ENCODE measurements around the gene TRIM71. TPM values are rescaled to one million over a fixed set of nuclear protein-coding genes. Genes with fewer than 3 reads are reported as not detected.

TRIM71 gene
- total RNA-seq, 1 experiment from 2014 or later: 376 TPM

- Mint-ChIP-seq H3K36me3 (ENCODE audit: insufficient read depth in 1 of 3, low read depth in 3 of 3) (peaks cover 60 to 85% (median 85%) of the 10 kb centered on the region in 3 experiments), H3K4me1 (peaks cover 72 to 75% of the 10 kb centered on the region in 2 experiments), H3K9me3 (no peaks in the 10 kb centered on the region), H3K27me3 (ENCODE audit: low read depth) (peaks cover 1% of the 10 kb centered on the region), H3K4me3 (no peak overlapping the region), H3K27ac (peak overlapping the region in 2 of 3 experiments; percentile 81 to 86; a peak in 5 of 7 replicates)
- TF ChIP-seq, protein P1, sequence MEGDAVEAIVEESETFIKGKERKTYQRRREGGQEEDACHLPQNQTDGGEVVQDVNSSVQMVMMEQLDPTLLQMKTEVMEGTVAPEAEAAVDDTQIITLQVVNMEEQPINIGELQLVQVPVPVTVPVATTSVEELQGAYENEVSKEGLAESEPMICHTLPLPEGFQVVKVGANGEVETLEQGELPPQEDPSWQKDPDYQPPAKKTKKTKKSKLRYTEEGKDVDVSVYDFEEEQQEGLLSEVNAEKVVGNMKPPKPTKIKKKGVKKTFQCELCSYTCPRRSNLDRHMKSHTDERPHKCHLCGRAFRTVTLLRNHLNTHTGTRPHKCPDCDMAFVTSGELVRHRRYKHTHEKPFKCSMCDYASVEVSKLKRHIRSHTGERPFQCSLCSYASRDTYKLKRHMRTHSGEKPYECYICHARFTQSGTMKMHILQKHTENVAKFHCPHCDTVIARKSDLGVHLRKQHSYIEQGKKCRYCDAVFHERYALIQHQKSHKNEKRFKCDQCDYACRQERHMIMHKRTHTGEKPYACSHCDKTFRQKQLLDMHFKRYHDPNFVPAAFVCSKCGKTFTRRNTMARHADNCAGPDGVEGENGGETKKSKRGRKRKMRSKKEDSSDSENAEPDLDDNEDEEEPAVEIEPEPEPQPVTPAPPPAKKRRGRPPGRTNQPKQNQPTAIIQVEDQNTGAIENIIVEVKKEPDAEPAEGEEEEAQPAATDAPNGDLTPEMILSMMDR (conservative IDR thresholded peaks at IDR 0.05): no peak
- no peak overlapping the region for H3K4ac ChIP-seq (ENCODE audit: low read depth, low read length)
- no peaks in the 10 kb centered on the region for H3K27me3 ChIP-seq (ENCODE audit: insufficient read depth, low read length)
- no peaks in the 10 kb centered on the region; the same call in 1 of the 2 replicates for H3K4me1 ChIP-seq (ENCODE audit: insufficient read depth, low read length)
- H3K18ac ChIP-seq (ENCODE audit: insufficient read length, low read depth, low read length): no peak overlapping the region
- H3K14ac ChIP-seq (ENCODE audit: insufficient read depth, low read length): no peak overlapping the region
- no peak overlapping the region for H3K4me2 ChIP-seq (ENCODE audit: insufficient read depth, insufficient read length, low read length)
- no peaks in the 10 kb centered on the region for H3K23me2 ChIP-seq (ENCODE audit: insufficient read length, low read depth, low read length, poor library complexity, severe bottlenecking)
- no peak overlapping the region for H3K27ac ChIP-seq (ENCODE audit: insufficient read length, low read depth, low read length)
- no peak overlapping the region for H4K8ac ChIP-seq (replicated peaks; ENCODE audit: insufficient read length, low read depth, low read length)
- no peak overlapping the region for H2AFZ ChIP-seq (ENCODE audit: low read length)
- no peak overlapping the region for H3K56ac ChIP-seq (ENCODE audit: insufficient read length, low read depth, low read length)
- H3K23ac ChIP-seq (ENCODE audit: insufficient read length, low read depth, low read length): no peak overlapping the region
- H3K9ac ChIP-seq (ENCODE audit: extremely low read depth, insufficient read length, low read length): no peak overlapping the region
- H4K20me1 ChIP-seq (ENCODE audit: control insufficient read depth, insufficient read depth, insufficient read length): no peaks in the 10 kb centered on the region
- no peak for DNase-seq
- peaks cover 62% of the 10 kb centered on the region; the same call in 1 of the 2 replicates for H3K79me2 ChIP-seq (ENCODE audit: insufficient read depth, low read length)
- WGBS (ENCODE audit: extremely low coverage, insufficient read length, low lambda C conversion rate): no CpG with 5 or more reads among the region's 2 CpGs
- peaks cover 13% of the 10 kb centered on the region for H3K79me1 ChIP-seq (ENCODE audit: insufficient read depth, low read depth, low read length, poor library complexity, severe bottlenecking)
- H2BK5ac ChIP-seq (ENCODE audit: insufficient read length, low read length): no peak overlapping the region
- no peak overlapping the region for H3T11ph ChIP-seq (ENCODE audit: low read length)
- no peak overlapping the region for H2BK120ac ChIP-seq (ENCODE audit: low read depth, low read length, poor library complexity, severe bottlenecking)
- no peak overlapping the region for H2BK20ac ChIP-seq (ENCODE audit: low read depth, low read length, poor library complexity, severe bottlenecking)
- no peak overlapping the region for H2BK15ac ChIP-seq (ENCODE audit: low read depth, low read length)
- H2BK12ac ChIP-seq (ENCODE audit: insufficient read length, low read depth, low read length): no peak overlapping the region
- no peaks in the 10 kb centered on the region for H3K9me3 ChIP-seq (ENCODE audit: control insufficient read depth, low read depth, low read length)
- H2AK5ac ChIP-seq (ENCODE audit: insufficient read length, low read length): no peak overlapping the region
- no peak overlapping the region for H4K91ac ChIP-seq (ENCODE audit: insufficient read length, low read depth, low read length)
- no peak overlapping the region for H4K5ac ChIP-seq (ENCODE audit: insufficient read length, low read depth, low read length)
Observed at GRCh38 chr3:32884591-32884990, 66.8 kb downstream of the TRIM71 start.
